GM10847 (cell line): ENCODE data around the gene KCNQ1.

Experiments
- POLR2A ChIP-seq: IDR thresholded peaks from 2 replicates; pipeline ENCODE4 v1.6.1; 2011; ENCODE audit not compliant: insufficient read length; ENCODE audit errors: extremely low read depth

The KCNQ1 gene

GRCh38 chr11:2886936-2887335 is 442.1 kb downstream of the KCNQ1 start:
- TF ChIP-seq POLR2A = no peak

GRCh38 chr11:2887515-2888195 is 442.8 kb downstream of the KCNQ1 start:
- no peak for TF ChIP-seq POLR2A

GRCh38 chr11:2888266-2888968 is 443.6 kb downstream of the KCNQ1 start:
- TF ChIP-seq POLR2A = no peak

GRCh38 chr11:2889362-2890273 is 444.8 kb downstream of the KCNQ1 start:
- TF ChIP-seq POLR2A = no peak

- no peak for TF ChIP-seq POLR2A
Measured at GRCh38 chr11:2890466-2891294, 445.9 kb downstream of the KCNQ1 start.

- TF ChIP-seq POLR2A = no peak
Measured at GRCh38 chr11:2891326-2892214, 446.8 kb downstream of the KCNQ1 start.

- no peak for TF ChIP-seq POLR2A
Measured at GRCh38 chr11:2892215-2892966, 447.6 kb downstream of the KCNQ1 start.

GRCh38 chr11:2892967-2893528 is 448.2 kb downstream of the KCNQ1 start:
- no peak for TF ChIP-seq POLR2A

GRCh38 chr11:2893935-2894334 is 449.1 kb downstream of the KCNQ1 start:
- TF ChIP-seq POLR2A = no peak

GRCh38 chr11:2896047-2896446 is 451.2 kb downstream of the KCNQ1 start:
- TF ChIP-seq POLR2A = no peak

GRCh38 chr11:2897048-2897447 is 452.2 kb downstream of the KCNQ1 start:
- TF ChIP-seq POLR2A = no peak

GRCh38 chr11:2898366-2899079 is 453.7 kb downstream of the KCNQ1 start:
- no peak for TF ChIP-seq POLR2A
